B cell (primary cell): ENCODE data around the gene EXOC6B. TPM values are rescaled to one million over a fixed set of nuclear protein-coding genes. Genes with fewer than 3 reads are reported as not detected.

Experiments
- ATAC-seq: fragments of 200-7000 bp; cut with Tn5 transposase; one replicate; pipeline ENCODE4 v1.10.0; 2021; ENCODE audit warnings: low read depth, mild to moderate bottlenecking, moderate number of reproducible peaks, moderate library complexity
- CTCF ChIA-PET: fragments of 350-600 bp; sonication (Branson Sonifier 250); formaldehyde crosslinking; loops from one replicate; lab custom pipeline; 2021; ENCODE audit warnings: antibody characterized with exemption, inconsistent platforms; lab: Charles Lee
- POLR2A ChIA-PET: fragments of 350-600 bp; sonication (Branson Sonifier 250); formaldehyde crosslinking; loops from one replicate; lab custom pipeline; 2021; ENCODE audit warnings: antibody characterized with exemption; lab: Charles Lee
- DNase-seq: peaks from one replicate; pipeline ENCODE4 v3.0.0; 2013
- H2AFZ ChIP-seq: 2 replicates; pipeline ENCODE4 v1.6.1; 2012; ENCODE audit warnings: mild to moderate bottlenecking, low read depth, low read length; ENCODE audit not compliant: insufficient read depth, poor library complexity, severe bottlenecking
- H3K27ac ChIP-seq, 2 donors: 1 replicate in 1 of 2; 2 replicates in 1 of 2; pipeline ENCODE4 v1.5.1; 2012 to 2013; ENCODE audit warnings: low read length in 2 of 2, mild to moderate bottlenecking in 2 of 2, moderate library complexity in 1 of 2
- H3K27me3 ChIP-seq, 4 experiments: fragments of 200-600 bp in 1 of 4; sonication (generic) in 1 of 4; replicated peaks in 1 of 4; 1 replicate in 2 of 4; 2 replicates in 2 of 4; pipeline versions ENCODE4 v1.6.1 to v1.7.0; 2013 to 2016; ENCODE audit warnings: low read length in 3 of 4, mild to moderate bottlenecking in 2 of 4, mixed read lengths in 1 of 4, moderate library complexity in 1 of 4; ENCODE audit not compliant: insufficient read depth in 4 of 4, control insufficient read depth in 3 of 4; ENCODE audit errors: control extremely low read depth in 1 of 4
- H3K36me3 ChIP-seq, 2 experiments: replicated peaks in 1 of 2; 1 replicate in 1 of 2; 2 replicates in 1 of 2; pipeline versions ENCODE4 v1.6.1 to v1.7.1; 2013; ENCODE audit warnings: low read length in 1 of 2; ENCODE audit not compliant: insufficient read depth in 2 of 2, control insufficient read depth in 1 of 2; ENCODE audit errors: control extremely low read depth in 1 of 2, extremely low read depth in 1 of 2
- H3K4me1 ChIP-seq, 2 donors: fragments of 200-600 bp in 1 of 2; sonication (generic) in 1 of 2; 1 replicate in 1 of 2; 2 replicates in 1 of 2; pipeline versions ENCODE4 v1.5.1 to v1.6.1; 2013 to 2017; ENCODE audit warnings: low read length in 2 of 2; ENCODE audit not compliant: control insufficient read depth in 2 of 2, insufficient read depth in 2 of 2
- H3K4me2 ChIP-seq: replicated peaks from 2 replicates; pipeline ENCODE3; 2012; ENCODE audit warnings: mild to moderate bottlenecking, low read depth, low read length; ENCODE audit not compliant: poor library complexity, severe bottlenecking
- H3K4me3 ChIP-seq, 5 experiments: fragments of 200-600 bp in 1 of 5; sonication (generic) in 1 of 5; 1 replicate in 3 of 5; 2 replicates in 2 of 5; pipeline versions ENCODE4 v1.5.1 to v1.7.0; 2011 to 2016; ENCODE audit warnings: low read length in 4 of 5, mild to moderate bottlenecking in 4 of 5, low read depth in 2 of 5, control low read depth in 1 of 5, moderate library complexity in 1 of 5; ENCODE audit not compliant: insufficient read depth in 1 of 5; ENCODE audit errors: control extremely low read depth in 1 of 5, extremely low read depth in 1 of 5
- H3K79me2 ChIP-seq: fragments of 200-600 bp; sonication (generic); one replicate; pipeline ENCODE4 v1.6.0; 2016; ENCODE audit warnings: low read length; ENCODE audit not compliant: control insufficient read depth, insufficient read depth
- H3K9ac ChIP-seq: fragments of 200-600 bp; sonication (generic); 2 replicates; pipeline ENCODE4 v1.6.1; 2017; ENCODE audit warnings: mild to moderate bottlenecking, low read length, moderate library complexity
- H3K9me3 ChIP-seq, 3 donors: one replicate each; pipeline versions ENCODE4 v1.6.1 to v1.7.1; 2013; ENCODE audit warnings: low read length in 2 of 3; ENCODE audit not compliant: control insufficient read depth in 2 of 3, insufficient read depth in 1 of 3; ENCODE audit errors: control extremely low read depth in 1 of 3
- H4K20me1 ChIP-seq: 2 replicates; pipeline ENCODE4 v1.6.0; 2012; ENCODE audit warnings: mild to moderate bottlenecking, low read length; ENCODE audit not compliant: insufficient read depth, control insufficient read depth, poor library complexity, severe bottlenecking
- H3K27ac Mint-ChIP-seq: one replicate; pipeline ENCODE4 v1.8.0; 2021; ENCODE audit warnings: mixed read lengths
- H3K27me3 Mint-ChIP-seq: one replicate; pipeline ENCODE4 v1.8.0; 2021; ENCODE audit warnings: mixed read lengths
- H3K4me1 Mint-ChIP-seq: one replicate; pipeline ENCODE4 v1.8.0; 2021; ENCODE audit warnings: mixed read lengths
- H3K4me3 Mint-ChIP-seq: one replicate; pipeline ENCODE4 v1.8.0; 2021; ENCODE audit warnings: mixed read lengths
- H3K9me3 Mint-ChIP-seq: one replicate; pipeline ENCODE4 v1.8.0; 2022; ENCODE audit warnings: mixed read lengths; ENCODE audit not compliant: insufficient read depth
- EZH2 ChIP-seq: IDR thresholded peaks from 2 replicates; pipeline ENCODE4 v1.6.1; 2012; ENCODE audit warnings: borderline replicate concordance, low read depth, mild to moderate bottlenecking, moderate library complexity, low read length; ENCODE audit not compliant: insufficient read depth, poor library complexity, severe bottlenecking
- WGBS: methylation state at CpG from one replicate; pipeline ENCODE4 v1.1.5; 2013; ENCODE audit warnings: missing lambda C conversion rate; ENCODE audit not compliant: insufficient coverage; 5-methylcytosine and 5-hydroxymethylcytosine counted together
- intact Hi-C: fragments of 100-400 bp; cut with micrococcal nuclease; formaldehyde crosslinking; loops from one replicate; pipeline ENCODE4 v1.10.0; 2022
- polyA plus RNA-seq: library from polyadenylated mRNA; depleted of rRNA; stranded (reverse); fragments of >200 nt; gene quantifications from 2 replicates; pipeline ENCODE4 v1.2.3, GENCODE V29; 2012
- total RNA-seq, 2 donors: library from RNA; stranded (reverse); fragments of 120-200 nt in 1 of 2; gene quantifications; 1 replicate in 1 of 2; 2 replicates in 1 of 2; pipeline versions ENCODE4 v1.2.3 to v1.2.4, GENCODE V29; 2013 to 2022
- TF ChIP-seq, protein P1 (sequence below): fragments of 200-600 bp; IDR thresholded peaks from one replicate; pipeline ENCODE4 v1.8.0; 2022; ENCODE audit warnings: antibody characterized with exemption, mild to moderate bottlenecking

The EXOC6B gene
- total and polyA plus RNA-seq, 2 donors (not counting 1 experiment from before 2014, with no cell fraction given) = 4.8 to 22.6 TPM

DNA sequence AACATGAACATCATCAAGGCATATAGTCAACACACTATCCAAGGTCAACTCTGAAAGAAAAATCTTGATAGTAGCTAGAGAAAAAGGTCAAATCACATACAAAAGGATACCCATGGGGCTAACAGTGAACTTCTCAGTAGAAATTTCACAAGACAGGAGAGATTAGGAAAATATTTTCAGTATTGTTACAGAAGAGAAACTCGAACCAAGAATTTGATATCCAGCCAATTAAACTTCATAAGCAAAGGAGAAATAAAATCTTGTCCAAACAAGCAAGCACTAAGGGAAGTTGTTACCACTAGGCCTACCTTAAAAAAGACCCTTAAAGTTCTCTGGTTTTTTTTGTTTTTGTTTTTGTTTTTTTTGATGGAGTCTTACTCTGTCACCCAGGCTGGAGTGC, 242.5 kb downstream of the EXOC6B start:
- WGBS = no CpG with 5 or more reads among the region's 1 CpG
- Mint-ChIP-seq H3K27me3 (no peaks in the 10 kb centered on the region), H3K9me3 (no peaks in the 10 kb centered on the region), H3K4me1 (peaks cover 2% of the 10 kb centered on the region), H3K4me3 (no peak overlapping the region), H3K27ac (no peak overlapping the region)
- DNase-seq (no peak), ATAC-seq (no peak)
- intact Hi-C loops = no loop called here
- H4K20me1 ChIP-seq = no peaks in the 10 kb centered on the region
- TF ChIP-seq, protein P1, sequence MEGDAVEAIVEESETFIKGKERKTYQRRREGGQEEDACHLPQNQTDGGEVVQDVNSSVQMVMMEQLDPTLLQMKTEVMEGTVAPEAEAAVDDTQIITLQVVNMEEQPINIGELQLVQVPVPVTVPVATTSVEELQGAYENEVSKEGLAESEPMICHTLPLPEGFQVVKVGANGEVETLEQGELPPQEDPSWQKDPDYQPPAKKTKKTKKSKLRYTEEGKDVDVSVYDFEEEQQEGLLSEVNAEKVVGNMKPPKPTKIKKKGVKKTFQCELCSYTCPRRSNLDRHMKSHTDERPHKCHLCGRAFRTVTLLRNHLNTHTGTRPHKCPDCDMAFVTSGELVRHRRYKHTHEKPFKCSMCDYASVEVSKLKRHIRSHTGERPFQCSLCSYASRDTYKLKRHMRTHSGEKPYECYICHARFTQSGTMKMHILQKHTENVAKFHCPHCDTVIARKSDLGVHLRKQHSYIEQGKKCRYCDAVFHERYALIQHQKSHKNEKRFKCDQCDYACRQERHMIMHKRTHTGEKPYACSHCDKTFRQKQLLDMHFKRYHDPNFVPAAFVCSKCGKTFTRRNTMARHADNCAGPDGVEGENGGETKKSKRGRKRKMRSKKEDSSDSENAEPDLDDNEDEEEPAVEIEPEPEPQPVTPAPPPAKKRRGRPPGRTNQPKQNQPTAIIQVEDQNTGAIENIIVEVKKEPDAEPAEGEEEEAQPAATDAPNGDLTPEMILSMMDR = no peak
- no peak for TF ChIP-seq EZH2
- CTCF ChIA-PET = interaction anchor here (1.6 kb wide), 1 partner anchor 660 kb away, joined by 6 read pairs; no protein-coding TSS in a partner anchor
- no peaks in the 10 kb centered on the region for H3K36me3 ChIP-seq
- no peak overlapping the region for H3K9ac ChIP-seq
- H3K79me2 ChIP-seq = no peaks in the 10 kb centered on the region
- H3K9me3 ChIP-seq = peaks cover 0 to 4% (median 0%) of the 10 kb centered on the region in 3 donors
- no peak overlapping the region for H2AFZ ChIP-seq
- no peak overlapping the region for H3K27ac ChIP-seq
- POLR2A ChIA-PET = no interaction called here
- H3K4me1 ChIP-seq = no peaks in the 10 kb centered on the region
- H3K27me3 ChIP-seq = no peaks in the 10 kb centered on the region
- H3K4me2 ChIP-seq = no peak overlapping the region
- H3K4me3 ChIP-seq = no peak overlapping the region

DNA sequence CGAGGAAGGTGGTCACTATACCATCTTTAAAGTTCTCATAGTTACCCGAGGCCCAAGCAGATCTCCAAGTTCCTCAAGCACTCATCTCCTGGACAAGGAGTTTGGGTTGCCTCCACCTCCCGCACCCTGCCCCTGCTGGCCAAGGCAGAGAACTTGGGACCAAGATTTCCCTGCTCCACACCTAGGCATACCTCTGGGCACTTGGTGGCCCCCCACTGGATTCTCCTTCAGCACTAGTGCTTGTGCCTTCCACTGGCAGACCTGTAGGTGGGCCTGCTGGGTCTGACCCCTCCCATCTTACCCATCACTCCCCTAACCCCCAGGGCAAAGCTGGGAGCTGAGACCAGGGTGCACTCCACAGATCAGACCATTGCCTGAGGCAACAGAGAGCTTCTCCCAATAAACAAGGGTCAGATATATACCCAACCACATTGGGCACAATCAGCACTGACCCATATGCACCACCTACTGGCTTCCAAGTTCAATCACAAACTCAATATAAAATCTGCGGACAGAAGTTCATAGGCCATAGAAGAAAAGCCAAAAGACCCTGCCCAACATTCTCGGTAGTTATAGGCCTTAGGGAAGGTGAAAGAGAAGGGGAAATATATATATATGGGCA, 244.2 kb downstream of the EXOC6B start:
- no peaks in the 10 kb centered on the region for H3K27me3 Mint-ChIP-seq
- Histone ChIP-seq H4K20me1 (no peaks in the 10 kb centered on the region), H3K9ac (no peak overlapping the region), H3K27me3 (no peaks in the 10 kb centered on the region), H3K4me3 (no peak overlapping the region), H3K4me1 (no peaks in the 10 kb centered on the region), H3K36me3 (no peaks in the 10 kb centered on the region), H2AFZ (no peak overlapping the region), H3K27ac (no peak overlapping the region), H3K4me2 (no peak overlapping the region), H3K79me2 (no peaks in the 10 kb centered on the region), H3K9me3 (peaks cover 0 to 4% (median 0%) of the 10 kb centered on the region in 3 donors)
- H3K4me1 Mint-ChIP-seq = peaks cover 2% of the 10 kb centered on the region
- POLR2A ChIA-PET = no interaction called here
- DNase-seq = no peak
- no peak overlapping the region for H3K4me3 Mint-ChIP-seq
- TF ChIP-seq, protein P1 = no peak
- TF ChIP-seq EZH2 = no peak
- no peak for ATAC-seq
- H3K27ac Mint-ChIP-seq = no peak overlapping the region
- CTCF ChIA-PET = interaction anchor here (3.6 kb wide), 1 partner anchor 659 kb away, joined by 63 read pairs; no protein-coding TSS in a partner anchor
- H3K9me3 Mint-ChIP-seq = no peaks in the 10 kb centered on the region
- intact Hi-C loops = no loop called here
- WGBS = 90% methylated on average over 3 of the region's 5 CpGs
